ENCODE measurements around the gene SMG1.
A peak's percentile ranks its signal among the peaks of the same experiment; 100 is the strongest.
"Not testable (repeated sequence)": the region's sequence is repeated elsewhere in the genome, so short reads cannot be mapped to it uniquely, and the experiment has no call there.

The SMG1 gene

GRCh38 chr16:18932243-18932987 is 6.2 kb upstream of the SMG1 start:
- no peak for DNase-seq

- no peak for DNase-seq
Observed at GRCh38 chr16:18931756-18932155, 5.5 kb upstream of the SMG1 start.

GRCh38 chr16:18930095-18930494 is 3.9 kb upstream of the SMG1 start:
- DNase-seq, result not testable (repeated sequence)

GRCh38 chr16:18928073-18928472 is 1.9 kb upstream of the SMG1 start:
- peak in 1 of 3 experiments; percentile 28 for DNase-seq

- peak in 2 of 3 experiments; percentile 1 to 66 for DNase-seq
Observed at GRCh38 chr16:18925215-18925985, 808 bp downstream of the SMG1 start.

GRCh38 chr16:18923935-18924334 is 2.3 kb downstream of the SMG1 start:
- not testable (repeated sequence) for DNase-seq

- not testable (repeated sequence) for DNase-seq
Observed at GRCh38 chr16:18923124-18923523, 3.1 kb downstream of the SMG1 start.

GRCh38 chr16:18909585-18909984 is 16.6 kb downstream of the SMG1 start:
- not testable (repeated sequence) for DNase-seq

- not testable (repeated sequence) for DNase-seq
Observed at GRCh38 chr16:18908716-18909115, 17.5 kb downstream of the SMG1 start.

- not testable (repeated sequence) for DNase-seq
Observed at GRCh38 chr16:18902778-18903177, 23.4 kb downstream of the SMG1 start.

GRCh38 chr16:18902044-18902443 is 24.2 kb downstream of the SMG1 start:
- not testable (repeated sequence) for DNase-seq

GRCh38 chr16:18901194-18901593 is 25.0 kb downstream of the SMG1 start:
- DNase-seq, result not testable (repeated sequence)

- not testable (repeated sequence) for DNase-seq
Observed at GRCh38 chr16:18884456-18884855, 41.8 kb downstream of the SMG1 start.

GRCh38 chr16:18877734-18878133 is 48.5 kb downstream of the SMG1 start:
- not testable (repeated sequence) for DNase-seq

GRCh38 chr16:18877259-18877658 is 48.9 kb downstream of the SMG1 start:
- not testable (repeated sequence) for DNase-seq

GRCh38 chr16:18876301-18876700 is 49.9 kb downstream of the SMG1 start:
- DNase-seq, result not testable (repeated sequence)

- not testable (repeated sequence) for DNase-seq
Observed at GRCh38 chr16:18869043-18869771, 57.0 kb downstream of the SMG1 start.

GRCh38 chr16:18866277-18866823 is 59.9 kb downstream of the SMG1 start:
- DNase-seq, result not testable (repeated sequence)

GRCh38 chr16:18862891-18863290 is 63.3 kb downstream of the SMG1 start:
- not testable (repeated sequence) for DNase-seq

GRCh38 chr16:18855196-18855595 is 71.0 kb downstream of the SMG1 start:
- no peak for DNase-seq

- no peak for DNase-seq
Observed at GRCh38 chr16:18853694-18854093, 72.5 kb downstream of the SMG1 start.

- DNase-seq, result no peak
Observed at GRCh38 chr16:18852647-18853046, 73.6 kb downstream of the SMG1 start.

- DNase-seq, result no peak
Observed at GRCh38 chr16:18846416-18846815, 79.8 kb downstream of the SMG1 start.

All from NCI-H1417 (cell line).